MM.1S (cell line): ENCODE results near the gene CHFR.

ENCODE experiments used
- CTCF ChIP-seq: fragments of 300-600 bp; sonication (generic); IDR thresholded peaks from 2 replicates; pipeline ENCODE4 v1.5.1; 2016; ENCODE audit warnings: antibody characterized with exemption, low read length, mixed read lengths
- EZH2 ChIP-seq: fragments of 300-600 bp; sonication (generic); optimal IDR thresholded peaks from 2 replicates; pipeline ENCODE3; 2017; ENCODE audit warnings: low read depth, mild to moderate bottlenecking, antibody characterized with exemption, low read length, mixed read lengths

DNA sequence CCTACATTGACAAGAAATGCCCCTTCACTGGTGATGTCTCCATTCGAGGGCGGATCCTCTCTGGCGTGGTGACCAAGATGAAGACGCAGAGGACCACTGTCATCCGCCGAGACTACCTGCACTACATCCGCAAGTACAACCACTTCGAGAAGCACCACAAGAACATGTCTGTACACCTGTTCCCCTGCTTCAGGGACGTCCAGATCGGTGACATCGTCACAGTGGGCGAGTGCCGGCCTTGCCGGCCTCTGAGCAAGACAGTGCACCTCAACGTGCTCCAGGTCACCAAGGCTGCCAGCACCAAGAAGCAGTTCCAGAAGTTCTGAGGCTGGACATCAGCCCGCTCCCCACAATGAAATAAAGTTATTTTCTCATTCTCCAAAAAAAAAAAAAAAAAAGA is 61.5 kb downstream of the CHFR start:
- TF ChIP-seq EZH2 (no peak), CTCF (no peak)
